DOHH2 (cell line): ENCODE measurements around the gene ARMS2.

Source experiments
- H3F3A ChIP-seq: fragments of 200-600 bp; sonication (generic), shearing (Covaris generic); 2 replicates; pipeline ENCODE4 v1.6.0; 2016; ENCODE audit warnings: antibody characterized with exemption, mild to moderate bottlenecking; ENCODE audit not compliant: control insufficient read depth, insufficient read depth
- H3K27ac ChIP-seq: fragments of 200-600 bp; sonication (generic); 2 replicates; pipeline ENCODE4 v1.5.1; 2014; ENCODE audit warnings: low read depth, mild to moderate bottlenecking, low read length, moderate library complexity
- H3K27me3 ChIP-seq: fragments of 200-600 bp; sonication (generic); 2 replicates; pipeline ENCODE4 v1.6.1; 2014; ENCODE audit warnings: mild to moderate bottlenecking, low read length, mixed read lengths; ENCODE audit not compliant: control insufficient read depth
- H3K36me3 ChIP-seq: fragments of 200-600 bp; sonication (generic); 2 replicates; pipeline ENCODE4 v1.6.1; 2014; ENCODE audit warnings: mild to moderate bottlenecking, low read length, moderate library complexity, mixed read lengths; ENCODE audit not compliant: control insufficient read depth
- H3K4me1 ChIP-seq: fragments of 200-600 bp; sonication (generic); 2 replicates; pipeline ENCODE4 v1.6.1; 2014; ENCODE audit warnings: mild to moderate bottlenecking, low read length, mixed read lengths; ENCODE audit not compliant: control insufficient read depth
- H3K4me2 ChIP-seq: fragments of 200-600 bp; sonication (generic); 2 replicates; pipeline ENCODE4 v1.6.0; 2014; ENCODE audit warnings: mild to moderate bottlenecking, low read length, moderate library complexity
- H3K4me3 ChIP-seq: fragments of 200-600 bp; sonication (generic); 2 replicates; pipeline ENCODE4 v1.5.1; 2014; ENCODE audit warnings: mild to moderate bottlenecking, low read length, mixed read lengths
- H3K79me2 ChIP-seq: fragments of 200-600 bp; sonication (generic); 2 replicates; pipeline ENCODE4 v1.6.1; 2014; ENCODE audit warnings: mild to moderate bottlenecking, low read length, mixed read lengths; ENCODE audit not compliant: control insufficient read depth
- H3K9me2 ChIP-seq: fragments of 200-600 bp; sonication (generic); replicated peaks from 2 replicates; pipeline ENCODE4 v1.6.1; 2014; ENCODE audit warnings: mild to moderate bottlenecking, low read length, mixed read lengths; ENCODE audit not compliant: control insufficient read depth
- H3K9me3 ChIP-seq: fragments of 200-600 bp; sonication (generic); 2 replicates; pipeline ENCODE4 v1.6.1; 2014; ENCODE audit warnings: antibody characterized with exemption, low read length, mixed read lengths; ENCODE audit not compliant: control insufficient read depth, insufficient read depth
- H4K20me1 ChIP-seq: fragments of 200-600 bp; sonication (generic); 2 replicates; pipeline ENCODE4 v1.6.0; 2014; ENCODE audit warnings: low read depth, mild to moderate bottlenecking, antibody characterized with exemption, low read length, moderate library complexity; ENCODE audit not compliant: control insufficient read depth, insufficient read depth
- CTCF ChIP-seq: fragments of 200-600 bp; sonication (generic); IDR thresholded peaks from one replicate; pipeline ENCODE4 v1.5.1; 2014; ENCODE audit warnings: antibody characterized with exemption, mild to moderate bottlenecking, low read depth, low read length; ENCODE audit not compliant: poor library complexity, severe bottlenecking
- EZH2phosphoT487 ChIP-seq: fragments of 200-600 bp; sonication (generic); IDR thresholded peaks from 2 replicates; pipeline ENCODE4 v1.6.1; 2017; ENCODE audit warnings: borderline replicate concordance, mild to moderate bottlenecking, antibody characterized with exemption, low read length, moderate library complexity, mixed read lengths

ARMS2 gene

GRCh38 chr10:122499012-122499411 lies 44.6 kb downstream of the ARMS2 start:
- TF ChIP-seq CTCF, result no peak
- TF ChIP-seq EZH2phosphoT487, result no peak
- H3K27ac ChIP-seq, result no peak overlapping the region
- no peaks in the 10 kb centered on the region for H3K4me1 ChIP-seq
- H3F3A ChIP-seq, result no peaks in the 10 kb centered on the region
- H3K9me3 ChIP-seq, result no peaks in the 10 kb centered on the region
- no peaks in the 10 kb centered on the region for H3K36me3 ChIP-seq
- no peaks in the 10 kb centered on the region for H3K79me2 ChIP-seq
- H4K20me1 ChIP-seq, result no peaks in the 10 kb centered on the region
- H3K27me3 ChIP-seq, result no peaks in the 10 kb centered on the region
- H3K4me3 ChIP-seq, result no peak overlapping the region
- H3K9me2 ChIP-seq, result no peaks in the 10 kb centered on the region
- H3K4me2 ChIP-seq, result no peak overlapping the region

DNA sequence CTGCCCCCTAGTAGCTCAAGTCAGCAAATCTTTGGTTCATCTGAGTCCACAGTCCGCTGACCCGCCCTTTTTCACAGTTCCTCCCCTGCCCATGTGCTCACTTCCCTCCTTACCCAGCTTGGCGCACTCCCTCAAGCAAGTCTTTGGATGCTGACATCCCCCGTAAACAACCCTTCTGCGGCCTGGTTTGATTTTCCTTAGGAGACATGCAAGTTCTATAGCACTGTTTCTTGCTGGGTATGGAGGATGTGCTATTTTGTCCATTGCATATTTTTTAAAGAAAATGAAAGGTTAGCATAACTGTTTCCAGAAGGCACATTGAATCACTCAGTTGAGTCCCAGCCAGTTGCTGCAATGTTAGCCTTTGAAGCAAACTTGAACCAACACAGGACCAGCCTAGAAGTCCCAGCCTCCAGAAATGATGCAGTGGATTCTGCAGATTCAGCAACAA lies 45.1 kb downstream of the ARMS2 start:
- Histone ChIP-seq H3K79me2 (no peaks in the 10 kb centered on the region), H3K4me2 (no peak overlapping the region), H3K27me3 (no peaks in the 10 kb centered on the region), H3K36me3 (no peaks in the 10 kb centered on the region), H3K4me1 (no peaks in the 10 kb centered on the region), H3F3A (no peaks in the 10 kb centered on the region), H3K9me2 (no peaks in the 10 kb centered on the region), H4K20me1 (no peaks in the 10 kb centered on the region), H3K9me3 (no peaks in the 10 kb centered on the region), H3K27ac (no peak overlapping the region), H3K4me3 (no peak overlapping the region)
- TF ChIP-seq CTCF (no peak), EZH2phosphoT487 (no peak)

- Histone ChIP-seq H3F3A (no peaks in the 10 kb centered on the region), H3K9me3 (no peaks in the 10 kb centered on the region), H3K27ac (no peak overlapping the region), H3K27me3 (no peaks in the 10 kb centered on the region), H3K79me2 (no peaks in the 10 kb centered on the region), H3K4me3 (no peak overlapping the region), H3K4me2 (no peak overlapping the region), H4K20me1 (no peaks in the 10 kb centered on the region), H3K9me2 (no peaks in the 10 kb centered on the region), H3K4me1 (no peaks in the 10 kb centered on the region), H3K36me3 (no peaks in the 10 kb centered on the region)
- TF ChIP-seq CTCF, result no peak
- TF ChIP-seq EZH2phosphoT487, result no peak
Measured at GRCh38 chr10:122500194-122500593, 45.7 kb downstream of the ARMS2 start.

GRCh38 chr10:122500726-122501125 lies 46.3 kb downstream of the ARMS2 start:
- Histone ChIP-seq H4K20me1 (no peaks in the 10 kb centered on the region), H3K79me2 (no peaks in the 10 kb centered on the region), H3F3A (no peaks in the 10 kb centered on the region)

More at GRCh38 chr10:122500726-122501125, 46.3 kb downstream of the ARMS2 start:
- TF ChIP-seq CTCF, result no peak
- TF ChIP-seq EZH2phosphoT487, result no peak
- no peak overlapping the region for H3K27ac ChIP-seq
- H3K4me1 ChIP-seq, result no peaks in the 10 kb centered on the region
- H3K27me3 ChIP-seq, result no peaks in the 10 kb centered on the region
- no peaks in the 10 kb centered on the region for H3K9me2 ChIP-seq
- H3K4me2 ChIP-seq, result no peak overlapping the region
- no peaks in the 10 kb centered on the region for H3K9me3 ChIP-seq
- no peaks in the 10 kb centered on the region for H3K36me3 ChIP-seq
- no peak overlapping the region for H3K4me3 ChIP-seq
